ENCODE results near the gene SUGCT. TPM values are rescaled to one million over a fixed set of nuclear protein-coding genes. Genes with fewer than 3 reads are reported as not detected.

SUGCT gene
- total RNA-seq, 1 experiment from 2014 or later: 5.4 TPM

- Histone ChIP-seq H4K5ac (ENCODE audit: insufficient read length, low read depth, low read length) (no peak overlapping the region), H3K9ac (ENCODE audit: extremely low read depth, insufficient read length, low read length) (no peak overlapping the region), H3K23ac (ENCODE audit: insufficient read length, low read depth, low read length) (no peak overlapping the region), H2BK5ac (ENCODE audit: insufficient read length, low read length) (no peak overlapping the region), H3K4me2 (ENCODE audit: insufficient read depth, insufficient read length, low read length) (no peak overlapping the region), H2BK120ac (ENCODE audit: low read depth, low read length, poor library complexity, severe bottlenecking) (no peak overlapping the region), H3K27ac (ENCODE audit: insufficient read length, low read depth, low read length) (no peak overlapping the region), H4K20me1 (ENCODE audit: control insufficient read depth, insufficient read depth, insufficient read length) (no peaks in the 10 kb centered on the region), H2BK12ac (ENCODE audit: insufficient read length, low read depth, low read length) (no peak overlapping the region), H3K56ac (ENCODE audit: insufficient read length, low read depth, low read length) (no peak overlapping the region), H2BK15ac (ENCODE audit: low read depth, low read length) (no peak overlapping the region), H2AK5ac (ENCODE audit: insufficient read length, low read length) (no peak overlapping the region), H3K27me3 (ENCODE audit: insufficient read depth, low read length) (no peaks in the 10 kb centered on the region), H3T11ph (ENCODE audit: low read length) (no peak overlapping the region), H4K91ac (ENCODE audit: insufficient read length, low read depth, low read length) (no peak overlapping the region), H3K79me1 (ENCODE audit: insufficient read depth, low read depth, low read length, poor library complexity, severe bottlenecking) (no peaks in the 10 kb centered on the region), H4K8ac (replicated peaks; ENCODE audit: insufficient read length, low read depth, low read length) (no peak overlapping the region), H3K18ac (ENCODE audit: insufficient read length, low read depth, low read length) (no peak overlapping the region), H3K14ac (ENCODE audit: insufficient read depth, low read length) (no peak overlapping the region), H3K9me3 (ENCODE audit: control insufficient read depth, low read depth, low read length) (no peaks in the 10 kb centered on the region), H2AFZ (ENCODE audit: low read length) (no peak overlapping the region), H3K4me1 (ENCODE audit: insufficient read depth, low read length) (no peaks in the 10 kb centered on the region), H3K23me2 (ENCODE audit: insufficient read length, low read depth, low read length, poor library complexity, severe bottlenecking) (no peaks in the 10 kb centered on the region), H3K4ac (ENCODE audit: low read depth, low read length) (no peak overlapping the region), H3K79me2 (ENCODE audit: insufficient read depth, low read length) (no peaks in the 10 kb centered on the region), H2BK20ac (ENCODE audit: low read depth, low read length, poor library complexity, severe bottlenecking) (no peak overlapping the region)
- no CpG with 5 or more reads among the region's 2 CpGs for WGBS (ENCODE audit: extremely low coverage, insufficient read length, low lambda C conversion rate)
- H3K4me1 Mint-ChIP-seq: peaks cover 13 to 16% of the 10 kb centered on the region in 2 experiments
- no peaks in the 10 kb centered on the region; a peak in 2 of 7 replicates for H3K36me3 Mint-ChIP-seq (ENCODE audit: insufficient read depth in 1 of 3, low read depth in 3 of 3)
- no peak for DNase-seq
- TF ChIP-seq CTCF (conservative IDR thresholded peaks at IDR 0.05): no peak
- no peak overlapping the region for H3K4me3 Mint-ChIP-seq
- H3K27me3 Mint-ChIP-seq (ENCODE audit: low read depth): no peaks in the 10 kb centered on the region; the same call in 1 of the 2 replicates
- no peaks in the 10 kb centered on the region; a peak in 1 of 5 replicates for H3K9me3 Mint-ChIP-seq
- H3K27ac Mint-ChIP-seq: no peak overlapping the region
Observed at GRCh38 chr7:40646717-40647116, 511.9 kb downstream of the SUGCT start.
